PFSK-1 (cell line): Measurements from ENCODE around the gene B4GALNT1.

Experiments
- FOXP2 ChIP-seq: optimal IDR thresholded peaks from 2 replicates; pipeline ENCODE3; 2011; ENCODE audit warnings: borderline replicate concordance, control low read depth, inconsistent platforms; ENCODE audit not compliant: insufficient read depth; ENCODE audit errors: extremely low read length, extremely low read depth
- POLR2AphosphoS5 ChIP-seq: IDR thresholded peaks from 2 replicates; pipeline ENCODE4 v1.6.1; 2012; ENCODE audit warnings: low read depth, mild to moderate bottlenecking, control low read depth, low read length, moderate library complexity
- SIN3A ChIP-seq: IDR thresholded peaks from 2 replicates; pipeline ENCODE4 v1.6.1; 2012; ENCODE audit warnings: mild to moderate bottlenecking, low read length, moderate library complexity, borderline replicate concordance; ENCODE audit not compliant: insufficient read depth
- TAF1 ChIP-seq: IDR thresholded peaks from 2 replicates; pipeline ENCODE4 v1.6.1; 2012; ENCODE audit warnings: low read length, control low read depth, borderline replicate concordance; ENCODE audit not compliant: insufficient read depth

- TF ChIP-seq TAF1 (no peak), FOXP2 (no peak), SIN3A (no peak), POLR2AphosphoS5 (no peak)
Observed at GRCh38 chr12:57579677-57580465, 53.1 kb downstream of the B4GALNT1 start.
